ENCODE measurements around the gene ERMP1.
"Not testable (repeated sequence)": the region's sequence is repeated elsewhere in the genome, so short reads cannot be mapped to it uniquely, and the experiment has no call there.

The ERMP1 gene

GRCh38 chr9:5832538-5833529 lies at the start of gene ERMP1:
ERMP1 (minus strand) TSS chr9:5833117; CDS start chr9:5833027, 90 bp downstream.
- peak; percentile 85 to 89 for DNase-seq

GRCh38 chr9:5882244-5883012 lies 49.5 kb upstream of the ERMP1 start:
- DNase-seq: not testable (repeated sequence)

- no peak for DNase-seq
Observed at GRCh38 chr9:5879419-5880181, 46.7 kb upstream of the ERMP1 start.

GRCh38 chr9:5876711-5877110 lies 43.8 kb upstream of the ERMP1 start:
- DNase-seq: no peak

- no peak for DNase-seq
Observed at GRCh38 chr9:5876026-5876425, 43.1 kb upstream of the ERMP1 start.

- no peak for DNase-seq
Observed at GRCh38 chr9:5874048-5874447, 41.1 kb upstream of the ERMP1 start.

- no peak for DNase-seq
Observed at GRCh38 chr9:5873439-5873838, 40.5 kb upstream of the ERMP1 start.

- DNase-seq: no peak
Observed at GRCh38 chr9:5872511-5872910, 39.6 kb upstream of the ERMP1 start.

- DNase-seq: no peak
Observed at GRCh38 chr9:5871785-5872184, 38.9 kb upstream of the ERMP1 start.

- no peak for DNase-seq
Observed at GRCh38 chr9:5870691-5871090, 37.8 kb upstream of the ERMP1 start.

- DNase-seq: no peak
Observed at GRCh38 chr9:5870020-5870339, 37.1 kb upstream of the ERMP1 start.

GRCh38 chr9:5869315-5870019 lies 36.5 kb upstream of the ERMP1 start:
- DNase-seq: peak in 1 of 2 experiments; percentile 18

- no peak for DNase-seq
Observed at GRCh38 chr9:5868235-5868634, 35.3 kb upstream of the ERMP1 start.

- no peak for DNase-seq
Observed at GRCh38 chr9:5866685-5867084, 33.8 kb upstream of the ERMP1 start.

- no peak for DNase-seq
Observed at GRCh38 chr9:5866272-5866671, 33.4 kb upstream of the ERMP1 start.

- no peak for DNase-seq
Observed at GRCh38 chr9:5864446-5864845, 31.5 kb upstream of the ERMP1 start.

- no peak for DNase-seq
Observed at GRCh38 chr9:5863092-5863746, 30.3 kb upstream of the ERMP1 start.

- DNase-seq: no peak
Observed at GRCh38 chr9:5858833-5859232, 25.9 kb upstream of the ERMP1 start.

- no peak for DNase-seq
Observed at GRCh38 chr9:5857928-5858327, 25.0 kb upstream of the ERMP1 start.

GRCh38 chr9:5854063-5854790 lies 21.3 kb upstream of the ERMP1 start:
- no peak for DNase-seq

- no peak for DNase-seq
Observed at GRCh38 chr9:5853617-5854016, 20.7 kb upstream of the ERMP1 start.
